GM12892 (cell line): Measurements from ENCODE around the gene OLFM1.

Experiments
- POLR2A ChIP-seq: IDR thresholded peaks from 2 replicates; pipeline ENCODE4 v1.6.1; 2011; ENCODE audit warnings: low read depth, low read length, control low read depth
- TAF1 ChIP-seq: IDR thresholded peaks from 2 replicates; pipeline ENCODE4 v1.6.1; 2011; ENCODE audit warnings: low read depth, mild to moderate bottlenecking, control low read depth, low read length, borderline replicate concordance

DNA sequence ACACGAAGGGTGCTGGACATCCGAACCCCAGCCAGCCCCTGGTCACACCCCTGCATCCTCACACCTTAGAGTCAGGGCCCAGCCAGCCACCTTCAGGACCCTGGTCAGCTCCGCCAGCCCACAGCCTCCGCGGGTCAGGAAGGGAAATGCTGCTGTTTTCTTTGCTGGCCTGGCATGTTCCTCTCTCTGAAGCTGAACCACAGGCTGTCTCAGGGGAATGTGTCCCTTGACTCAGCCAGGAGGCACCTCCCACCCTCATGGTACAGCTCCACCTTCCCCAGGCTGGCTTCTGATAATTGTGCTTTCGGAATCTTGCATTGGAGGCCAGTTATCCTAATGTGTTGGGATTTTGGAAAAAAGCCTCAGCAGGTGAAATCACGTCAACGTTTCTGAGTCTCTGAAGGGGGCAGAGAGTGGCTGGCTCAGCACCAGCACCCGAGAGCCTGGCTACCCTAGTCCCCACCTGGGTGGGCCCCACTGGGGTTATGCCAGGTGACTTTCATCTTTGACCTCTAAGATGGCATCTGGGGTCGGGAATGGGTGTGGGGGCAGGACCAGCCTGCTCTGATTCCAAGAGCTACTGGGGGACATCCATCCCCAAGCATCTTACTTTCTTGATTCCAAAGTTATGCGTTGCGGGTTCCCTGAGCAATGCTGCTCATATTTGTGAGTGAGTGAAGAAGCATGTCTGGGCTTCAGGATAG is 9.8 kb upstream of the OLFM1 start:
- TF ChIP-seq POLR2A, result no peak
- TF ChIP-seq TAF1, result no peak
